Aorta (tissue), 5 donors: ENCODE measurements around the gene RFC5. TPM values are rescaled to one million over a fixed set of nuclear protein-coding genes. Genes with fewer than 3 reads are reported as not detected.

Experiments used
- ATAC-seq: fragments of 200-7000 bp; cut with Tn5 transposase; one replicate; pipeline ENCODE4 v1.9.1; 2022; ENCODE audit warnings: moderate library complexity; ENCODE audit not compliant: low FRiP score
- DNase-seq, 2 donors: peaks; one replicate each; pipeline ENCODE4 v3.0.0-alpha.2; 2020
- H3K27ac ChIP-seq, 2 donors: one replicate each; pipeline ENCODE4 v1.5.1; 2013; ENCODE audit warnings: low read length in 2 of 2, mild to moderate bottlenecking in 2 of 2, moderate library complexity in 2 of 2, control low read depth in 1 of 2, inconsistent platforms in 1 of 2, low read depth in 1 of 2
- H3K27me3 ChIP-seq, 2 donors: one replicate each; pipeline ENCODE4 v1.6.1; 2013; ENCODE audit warnings: control low read depth in 1 of 2, low read length in 1 of 2, mild to moderate bottlenecking in 1 of 2, moderate library complexity in 1 of 2; ENCODE audit not compliant: insufficient read depth in 2 of 2, control insufficient read depth in 1 of 2
- H3K36me3 ChIP-seq, 2 donors: one replicate each; pipeline ENCODE4 v1.6.1; 2013; ENCODE audit warnings: control low read depth in 1 of 2, low read length in 1 of 2, mild to moderate bottlenecking in 1 of 2; ENCODE audit not compliant: insufficient read depth in 2 of 2, control insufficient read depth in 1 of 2
- H3K4me1 ChIP-seq, 2 donors: one replicate each; pipeline ENCODE4 v1.6.1; 2013; ENCODE audit warnings: low read length in 2 of 2, control low read depth in 1 of 2, mild to moderate bottlenecking in 1 of 2, moderate library complexity in 1 of 2; ENCODE audit not compliant: insufficient read depth in 2 of 2, control insufficient read depth in 1 of 2
- H3K4me3 ChIP-seq, 2 donors: one replicate each; pipeline ENCODE4 v1.5.1; 2013; ENCODE audit warnings: low read length in 2 of 2, control low read depth in 1 of 2, mild to moderate bottlenecking in 1 of 2
- H3K9me3 ChIP-seq: one replicate; pipeline ENCODE4 v1.6.1; 2013; ENCODE audit warnings: mild to moderate bottlenecking, low read length; ENCODE audit not compliant: control insufficient read depth
- WGBS, 2 donors: extraction: QIAGEN DNeasy Blood & Tissue Kit; methylation state at CpG; one replicate each; pipeline ENCODE4 v1.1.7; 2013; 5-methylcytosine and 5-hydroxymethylcytosine counted together
- intact Hi-C, 2 donors: fragments of 100-400 bp; cut with DNase I; formaldehyde crosslinking; loops; one replicate each; pipeline versions ENCODE4 v1.14.2 to v1.15.0; 2022
- polyA plus RNA-seq, 2 donors: library from polyadenylated mRNA; stranded (reverse); fragments of 200-250 nt; gene quantifications; one replicate each; pipeline ENCODE4 v1.2.3, GENCODE V29; 2013
- total RNA-seq, 2 donors: library from RNA; stranded (reverse); fragmentation: NEBNext Ultra II Directional; extraction: Animal tissue kit (Norgen Biotek cat#: 25700); gene quantifications; one replicate each; pipeline ENCODE4 v1.2.1, GENCODE V29; 2021
- donor health status: healthy with polysubstance abuse.
- donor health status: Bipolar disorder and iron deficiency.
- donor health status: DM: no; HTN: no; CAD: no.
- donor health status: DM: no; HTN: no; CAD: no.
- donor health status: DM: yes; HTN: yes; CAD: no.

The RFC5 gene
- total and polyA plus RNA-seq, 4 donors = 5.7 to 12.0 (median 7.1) TPM

GRCh38 chr12:118061011-118061872 lies 44.7 kb downstream of the RFC5 start, which contains the start of gene WSB2:
Gene WSB2 (minus strand): TSS chr12:118061179. CDS start chr12:118061048, 131 bp downstream.
- intact Hi-C loops = loop anchor here (5.0 kb wide), 1 partner anchor 41 kb away; the partner anchor contains the start of gene VSIG10 (in 2 of the 2)

GRCh38 chr12:118061873-118062843 lies 45.7 kb downstream of the RFC5 start:
- WGBS, 2 donors = 1% methylated on average over 44 of the region's 44 CpGs
- intact Hi-C loops = loop anchor here (5.0 kb wide), 1 partner anchor 40 kb away; the partner anchor contains the start of gene VSIG10 (in 2 of the 2)
- peak; percentile 55 to 77 for DNase-seq

More at GRCh38 chr12:118061011-118061872, 44.7 kb downstream of the RFC5 start, which contains the start of gene WSB2:
- H3K4me3 ChIP-seq = peak within 1 kb of the TSS; percentile 99 to 100
- H3K9me3 ChIP-seq = no peaks in the 10 kb centered on the region
- no peaks in the 10 kb centered on the region for H3K36me3 ChIP-seq
- peak; percentile 82 for ATAC-seq
- H3K27ac ChIP-seq = peak within 1 kb of the TSS; percentile 97 to 100
- 1% methylated on average over 52 to 76 of the region's 76 CpGs for WGBS, 2 donors
- no peaks in the 10 kb centered on the region for H3K27me3 ChIP-seq
- peak; percentile 86 to 95 for DNase-seq
- no peaks in the 10 kb centered on the region for H3K4me1 ChIP-seq

GRCh38 chr12:118063576-118064391 lies 47.3 kb downstream of the RFC5 start:
- Histone ChIP-seq H3K36me3 (no peaks in the 10 kb centered on the region), H3K9me3 (no peaks in the 10 kb centered on the region), H3K4me1 (no peaks in the 10 kb centered on the region), H3K27me3 (no peaks in the 10 kb centered on the region), H3K27ac (no peak overlapping the region), H3K4me3 (no peak overlapping the region)
- ATAC-seq (no peak), DNase-seq (no peak)
- intact Hi-C loops = loop anchor here (5.0 kb wide), 1 partner anchor 39 kb away; the partner anchor contains the start of gene VSIG10 (in 2 of the 2)
- 70 to 72% methylated on average over 4 of the region's 4 CpGs for WGBS, 2 donors

More at GRCh38 chr12:118061873-118062843, 45.7 kb downstream of the RFC5 start:
- Histone ChIP-seq H3K27me3 (no peaks in the 10 kb centered on the region), H3K4me1 (no peaks in the 10 kb centered on the region), H3K4me3 (peak overlapping the region; percentile 99 to 100), H3K36me3 (no peaks in the 10 kb centered on the region), H3K9me3 (no peaks in the 10 kb centered on the region), H3K27ac (peak overlapping the region; percentile 97 to 100)
- ATAC-seq = peak; percentile 66

GRCh38 chr12:118064608-118065007 lies 48.1 kb downstream of the RFC5 start:
- 26 to 31% methylated on average over 2 of the region's 2 CpGs for WGBS, 2 donors
- intact Hi-C loops = loop anchor here (5.0 kb wide), 1 partner anchor 38 kb away; the partner anchor contains the start of gene VSIG10 (in 2 of the 2)
- Histone ChIP-seq H3K4me1 (no peaks in the 10 kb centered on the region), H3K36me3 (no peaks in the 10 kb centered on the region), H3K27me3 (no peaks in the 10 kb centered on the region), H3K4me3 (no peak overlapping the region), H3K9me3 (no peaks in the 10 kb centered on the region), H3K27ac (no peak overlapping the region)
- ATAC-seq (no peak), DNase-seq (no peak)

GRCh38 chr12:118065380-118065779 lies 48.9 kb downstream of the RFC5 start:
- intact Hi-C loops = no loop called here
- 50 to 64% methylated on average over 1 of the region's 1 CpG for WGBS, 2 donors
- ATAC-seq = no peak
- DNase-seq = no peak
- Histone ChIP-seq H3K4me1 (no peaks in the 10 kb centered on the region), H3K27ac (no peak overlapping the region), H3K36me3 (no peaks in the 10 kb centered on the region), H3K4me3 (no peak overlapping the region), H3K9me3 (no peaks in the 10 kb centered on the region), H3K27me3 (no peaks in the 10 kb centered on the region)

- 75 to 85% methylated on average over 2 of the region's 2 CpGs for WGBS, 2 donors
- H3K4me1 ChIP-seq = no peaks in the 10 kb centered on the region
- H3K27me3 ChIP-seq = no peaks in the 10 kb centered on the region
- intact Hi-C loops = no loop called here
- no peaks in the 10 kb centered on the region for H3K9me3 ChIP-seq
- no peak overlapping the region for H3K27ac ChIP-seq
- ATAC-seq = no peak
- no peak overlapping the region for H3K4me3 ChIP-seq
- no peak for DNase-seq
- H3K36me3 ChIP-seq = no peaks in the 10 kb centered on the region
Measured at GRCh38 chr12:118068445-118068844, 51.9 kb downstream of the RFC5 start.

- ATAC-seq (no peak), DNase-seq (no peak)
- 95 to 97% methylated on average over 3 of the region's 3 CpGs for WGBS, 2 donors
- H3K36me3 ChIP-seq = no peaks in the 10 kb centered on the region
- H3K27ac ChIP-seq = no peak overlapping the region
- intact Hi-C loops = no loop called here
- H3K4me3 ChIP-seq = no peak overlapping the region
- no peaks in the 10 kb centered on the region for H3K27me3 ChIP-seq
- no peaks in the 10 kb centered on the region for H3K4me1 ChIP-seq
- no peaks in the 10 kb centered on the region for H3K9me3 ChIP-seq
Measured at GRCh38 chr12:118070650-118071049, 54.1 kb downstream of the RFC5 start.
